GM23248 (cell line): ENCODE measurements around the gene NFATC2. TPM values are rescaled to one million over a fixed set of nuclear protein-coding genes. Genes with fewer than 3 reads are reported as not detected.

Experiments
- DNase-seq: peaks from one replicate; pipeline ENCODE4 v3.0.0-alpha.2; 2015
- H2AFZ ChIP-seq: fragments of 200-600 bp; sonication (generic); 2 replicates; pipeline ENCODE4 v1.6.1; 2016; ENCODE audit warnings: antibody characterized with exemption
- H3F3A ChIP-seq: fragments of 200-600 bp; sonication (generic); 2 replicates; pipeline ENCODE4 v1.6.1; 2016; ENCODE audit warnings: mild to moderate bottlenecking, antibody characterized with exemption, mixed run types; ENCODE audit not compliant: insufficient read depth
- H3K27ac ChIP-seq: fragments of 200-600 bp; sonication (generic); 2 replicates; pipeline ENCODE4 v1.5.1; 2016; ENCODE audit warnings: mild to moderate bottlenecking
- H3K27me3 ChIP-seq: fragments of 200-600 bp; sonication (generic); replicated peaks from 2 replicates; pipeline ENCODE4 v1.6.1; 2016; ENCODE audit warnings: mild to moderate bottlenecking; ENCODE audit not compliant: insufficient read depth
- H3K36me3 ChIP-seq: fragments of 200-600 bp; sonication (generic); 2 replicates; pipeline ENCODE4 v1.6.1; 2016; ENCODE audit warnings: low read depth, mild to moderate bottlenecking
- H3K4me1 ChIP-seq: fragments of 200-600 bp; sonication (generic); 2 replicates; pipeline ENCODE4 v1.6.1; 2016; ENCODE audit warnings: mild to moderate bottlenecking; ENCODE audit not compliant: insufficient read depth
- H3K4me2 ChIP-seq: fragments of 200-600 bp; sonication (generic); one replicate; pipeline ENCODE4 v1.6.1; 2016; ENCODE audit warnings: mild to moderate bottlenecking; ENCODE audit not compliant: unreplicated experiment
- H3K4me3 ChIP-seq: fragments of 200-600 bp; sonication (generic); 2 replicates; pipeline ENCODE4 v1.5.1; 2016; ENCODE audit warnings: mild to moderate bottlenecking
- H3K79me2 ChIP-seq: fragments of 200-600 bp; sonication (generic); 2 replicates; pipeline ENCODE4 v1.6.1; 2016; ENCODE audit warnings: mild to moderate bottlenecking; ENCODE audit not compliant: insufficient read depth
- H3K9ac ChIP-seq: fragments of 200-600 bp; sonication (generic); 2 replicates; pipeline ENCODE4 v1.6.1; 2016; ENCODE audit warnings: mild to moderate bottlenecking
- H3K9me2 ChIP-seq: fragments of 200-600 bp; sonication (generic); 2 replicates; pipeline ENCODE4 v1.6.1; 2016; ENCODE audit warnings: mixed run types, mild to moderate bottlenecking, moderate library complexity; ENCODE audit not compliant: insufficient read depth
- H3K9me3 ChIP-seq: fragments of 200-600 bp; sonication (generic); one replicate; pipeline ENCODE4 v1.6.1; 2017; ENCODE audit warnings: low read depth
- H4K20me1 ChIP-seq: fragments of 200-600 bp; sonication (generic); 2 replicates; pipeline ENCODE4 v1.6.0; 2016; ENCODE audit not compliant: insufficient read depth
- EZH2 ChIP-seq: fragments of 200-600 bp; sonication (generic); IDR thresholded peaks from 2 replicates; pipeline ENCODE4 v1.6.1; 2018; ENCODE audit warnings: antibody characterized with exemption, mild to moderate bottlenecking; ENCODE audit not compliant: insufficient read depth, poor library complexity, severe bottlenecking
- EZH2phosphoT487 ChIP-seq: fragments of 200-600 bp; sonication (generic); IDR thresholded peaks from 2 replicates; pipeline ENCODE4 v1.6.1; 2018; ENCODE audit warnings: antibody characterized with exemption, moderate library complexity, mild to moderate bottlenecking, low read depth; ENCODE audit not compliant: insufficient read depth
- WGBS, 2 experiments: methylation state at CpG; one replicate each; pipeline ENCODE4 v1.1.6; 2015 to 2017; ENCODE audit warnings: low lambda C conversion rate in 2 of 2, low coverage in 1 of 2; ENCODE audit errors: missing lambda C conversion rate in 2 of 2; 5-methylcytosine and 5-hydroxymethylcytosine counted together
- in situ Hi-C: fragments of 300-500 bp; cut with MboI; formaldehyde crosslinking; loops from 2 replicates; pipeline ENCODE4 v1.15.0; 2020
- polyA plus RNA-seq: library from polyadenylated mRNA; unstranded; fragments of >200 nt; fragmentation: Nextera tagmentation; extraction: Ambion mirVana; gene quantifications from 2 replicates; pipeline ENCODE4 v1.2.1, GENCODE V29; 2016
- total RNA-seq: library from RNA; depleted of rRNA; stranded (reverse); fragments of >200 nt; shearing (Covaris generic); gene quantifications from 2 replicates; pipeline ENCODE4 v1.2.3, GENCODE V29; 2014

The NFATC2 gene
- total and polyA plus RNA-seq, 2 experiments from 2014 or later = 0.11 to 0.14 TPM

- no peaks in the 10 kb centered on the region for H3F3A ChIP-seq
- no peak for DNase-seq
- 70 to 79% methylated on average over 4 of the region's 4 CpGs for WGBS, 2 experiments
- in situ Hi-C loops = no loop called here
- H3K4me3 ChIP-seq = no peak overlapping the region
- H3K36me3 ChIP-seq = no peaks in the 10 kb centered on the region
- H3K9me2 ChIP-seq = no peaks in the 10 kb centered on the region
- no peaks in the 10 kb centered on the region for H3K4me1 ChIP-seq
- no peak overlapping the region for H3K9ac ChIP-seq
- no peak overlapping the region for H3K4me2 ChIP-seq
- H3K27ac ChIP-seq = no peak overlapping the region
- H3K27me3 ChIP-seq = no peaks in the 10 kb centered on the region
- no peak for TF ChIP-seq EZH2
- no peak for TF ChIP-seq EZH2phosphoT487
- H2AFZ ChIP-seq = no peak overlapping the region
- H3K9me3 ChIP-seq = no peaks in the 10 kb centered on the region
- no peaks in the 10 kb centered on the region for H3K79me2 ChIP-seq
- no peaks in the 10 kb centered on the region for H4K20me1 ChIP-seq
Measured at GRCh38 chr20:51526754-51527153, 15.8 kb downstream of the NFATC2 start.

- no peaks in the 10 kb centered on the region for H3K36me3 ChIP-seq
- H3K27ac ChIP-seq = no peak overlapping the region
- no peak overlapping the region for H3K4me2 ChIP-seq
- no peaks in the 10 kb centered on the region for H3F3A ChIP-seq
- no peak overlapping the region for H2AFZ ChIP-seq
- no peaks in the 10 kb centered on the region for H3K27me3 ChIP-seq
- no peaks in the 10 kb centered on the region for H3K9me3 ChIP-seq
- TF ChIP-seq EZH2phosphoT487 (no peak), EZH2 (no peak)
- H3K9me2 ChIP-seq = no peaks in the 10 kb centered on the region
- H3K9ac ChIP-seq = no peak overlapping the region
- in situ Hi-C loops = no loop called here
- H4K20me1 ChIP-seq = no peaks in the 10 kb centered on the region
- H3K4me1 ChIP-seq = no peaks in the 10 kb centered on the region
- 95% methylated on average over 8 of the region's 8 CpGs for WGBS, 2 experiments
- no peak overlapping the region for H3K4me3 ChIP-seq
- H3K79me2 ChIP-seq = no peaks in the 10 kb centered on the region
- no peak for DNase-seq
Measured at GRCh38 chr20:51526106-51526470, 16.4 kb downstream of the NFATC2 start.

- Histone ChIP-seq H3K4me2 (no peak overlapping the region), H3K36me3 (no peaks in the 10 kb centered on the region), H3K9me2 (no peaks in the 10 kb centered on the region), H3K9me3 (no peaks in the 10 kb centered on the region), H3K27me3 (no peaks in the 10 kb centered on the region), H3K9ac (no peak overlapping the region), H3F3A (no peaks in the 10 kb centered on the region), H3K4me3 (no peak overlapping the region), H3K79me2 (no peaks in the 10 kb centered on the region), H4K20me1 (no peaks in the 10 kb centered on the region), H3K4me1 (no peaks in the 10 kb centered on the region), H3K27ac (no peak overlapping the region), H2AFZ (no peak overlapping the region)
- WGBS, 2 experiments = 86 to 89% methylated on average over 19 to 20 of the region's 20 CpGs
- TF ChIP-seq EZH2 (no peak), EZH2phosphoT487 (no peak)
- DNase-seq = no peak
- in situ Hi-C loops = no loop called here
Measured at GRCh38 chr20:51525241-51526105, 17.0 kb downstream of the NFATC2 start.

- Histone ChIP-seq H2AFZ (no peak overlapping the region), H3F3A (no peaks in the 10 kb centered on the region), H3K4me1 (no peaks in the 10 kb centered on the region), H3K9me2 (no peaks in the 10 kb centered on the region), H3K9ac (no peak overlapping the region), H3K27ac (no peak overlapping the region), H3K27me3 (no peaks in the 10 kb centered on the region), H4K20me1 (no peaks in the 10 kb centered on the region), H3K4me3 (no peak overlapping the region), H3K9me3 (no peaks in the 10 kb centered on the region), H3K4me2 (no peak overlapping the region), H3K36me3 (no peaks in the 10 kb centered on the region), H3K79me2 (no peaks in the 10 kb centered on the region)
- DNase-seq = no peak
- in situ Hi-C loops = no loop called here
- 92 to 96% methylated on average over 42 to 64 of the region's 64 CpGs for WGBS, 2 experiments
- TF ChIP-seq EZH2phosphoT487 (no peak), EZH2 (no peak)
Measured at GRCh38 chr20:51523276-51524013, 19.1 kb downstream of the NFATC2 start.
